Stimulated activated CD4-positive, alpha-beta T cell treated with anti-CD3 and anti-CD28 coated beads, Interleukin-1b, Interleukin-23, amount 100 ng/mL, for 48 hours (primary cell): ENCODE data around the gene RRP12.

Experiments
- DNase-seq: peaks from one replicate; pipeline ENCODE4 v3.0.0-alpha.2; 2020

The RRP12 gene

GRCh38 chr10:97332591-97333350 lies 68.4 kb downstream of the RRP12 start:
- no peak for DNase-seq

GRCh38 chr10:97331153-97331703 lies 69.9 kb downstream of the RRP12 start:
- DNase-seq = no peak

GRCh38 chr10:97329766-97330165 lies 71.4 kb downstream of the RRP12 start:
- DNase-seq = no peak

GRCh38 chr10:97328646-97329453 lies 72.3 kb downstream of the RRP12 start:
- no peak for DNase-seq

GRCh38 chr10:97327348-97328294 lies 73.5 kb downstream of the RRP12 start:
- DNase-seq = no peak

GRCh38 chr10:97325754-97326153 lies 75.4 kb downstream of the RRP12 start:
- no peak for DNase-seq

GRCh38 chr10:97323501-97323900 lies 77.6 kb downstream of the RRP12 start:
- DNase-seq = no peak

- DNase-seq = no peak
These were observed 79.3 kb downstream of the RRP12 start for GRCh38 chr10:97321804-97322190.

- DNase-seq = no peak
These were observed 79.9 kb downstream of the RRP12 start for GRCh38 chr10:97321032-97321803.

- DNase-seq = no peak
These were observed 80.6 kb downstream of the RRP12 start for GRCh38 chr10:97320480-97321031.

- DNase-seq = peak; percentile 68
These were observed 81.3 kb downstream of the RRP12 start for GRCh38 chr10:97319671-97320479.

GRCh38 chr10:97318772-97319651 lies 82.1 kb downstream of the RRP12 start, which contains the start of gene FRAT1:
Gene FRAT1 (plus strand): TSS chr10:97319271. CDS start chr10:97319454, 183 bp downstream.
- peak; percentile 85 for DNase-seq

GRCh38 chr10:97314671-97315070 lies 86.5 kb downstream of the RRP12 start:
- DNase-seq = no peak

- DNase-seq = no peak
These were observed 88.2 kb downstream of the RRP12 start for GRCh38 chr10:97312897-97313296.

GRCh38 chr10:97311111-97311626 lies 90.0 kb downstream of the RRP12 start:
- no peak for DNase-seq

- DNase-seq = no peak
These were observed 93.0 kb downstream of the RRP12 start for GRCh38 chr10:97307866-97308780.

GRCh38 chr10:97307441-97307840 lies 93.7 kb downstream of the RRP12 start:
- no peak for DNase-seq
